AG09319 (cell line): ENCODE data around the gene SRRM2.

Experiments
- DNase-seq: peaks from one replicate; pipeline ENCODE4 v3.0.0-alpha.2; 2010; ENCODE audit warnings: low read depth; ENCODE audit errors: extremely low read depth
- TF ChIP-seq, protein P1 (sequence below): IDR thresholded peaks from 2 replicates; pipeline ENCODE4 v1.5.1; 2011; ENCODE audit warnings: low read depth, mild to moderate bottlenecking, inconsistent platforms, low read length, moderate library complexity

The SRRM2 gene

DNA sequence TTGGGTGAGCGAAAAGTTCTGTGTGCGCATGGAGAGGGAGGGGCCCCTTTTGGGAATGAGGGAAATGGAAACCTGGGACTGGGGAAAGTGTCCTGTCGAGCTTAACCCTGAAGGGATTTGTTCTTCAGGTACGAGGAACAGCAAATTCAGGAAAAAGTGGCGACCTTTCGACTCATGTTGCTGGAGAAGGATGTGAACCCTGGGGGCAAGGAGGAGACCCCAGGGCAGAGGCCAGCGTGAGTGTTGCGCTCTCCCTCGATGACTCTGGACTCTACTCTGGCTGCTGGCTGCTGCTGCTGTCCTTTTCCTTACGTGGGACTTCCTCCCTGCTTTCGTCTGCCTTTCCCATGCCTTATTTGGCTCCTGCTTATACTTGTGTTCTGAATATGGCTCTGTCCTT lies 4.9 kb downstream of the SRRM2 start:
- TF ChIP-seq, protein P1, sequence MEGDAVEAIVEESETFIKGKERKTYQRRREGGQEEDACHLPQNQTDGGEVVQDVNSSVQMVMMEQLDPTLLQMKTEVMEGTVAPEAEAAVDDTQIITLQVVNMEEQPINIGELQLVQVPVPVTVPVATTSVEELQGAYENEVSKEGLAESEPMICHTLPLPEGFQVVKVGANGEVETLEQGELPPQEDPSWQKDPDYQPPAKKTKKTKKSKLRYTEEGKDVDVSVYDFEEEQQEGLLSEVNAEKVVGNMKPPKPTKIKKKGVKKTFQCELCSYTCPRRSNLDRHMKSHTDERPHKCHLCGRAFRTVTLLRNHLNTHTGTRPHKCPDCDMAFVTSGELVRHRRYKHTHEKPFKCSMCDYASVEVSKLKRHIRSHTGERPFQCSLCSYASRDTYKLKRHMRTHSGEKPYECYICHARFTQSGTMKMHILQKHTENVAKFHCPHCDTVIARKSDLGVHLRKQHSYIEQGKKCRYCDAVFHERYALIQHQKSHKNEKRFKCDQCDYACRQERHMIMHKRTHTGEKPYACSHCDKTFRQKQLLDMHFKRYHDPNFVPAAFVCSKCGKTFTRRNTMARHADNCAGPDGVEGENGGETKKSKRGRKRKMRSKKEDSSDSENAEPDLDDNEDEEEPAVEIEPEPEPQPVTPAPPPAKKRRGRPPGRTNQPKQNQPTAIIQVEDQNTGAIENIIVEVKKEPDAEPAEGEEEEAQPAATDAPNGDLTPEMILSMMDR: no peak
- no peak for DNase-seq

DNA sequence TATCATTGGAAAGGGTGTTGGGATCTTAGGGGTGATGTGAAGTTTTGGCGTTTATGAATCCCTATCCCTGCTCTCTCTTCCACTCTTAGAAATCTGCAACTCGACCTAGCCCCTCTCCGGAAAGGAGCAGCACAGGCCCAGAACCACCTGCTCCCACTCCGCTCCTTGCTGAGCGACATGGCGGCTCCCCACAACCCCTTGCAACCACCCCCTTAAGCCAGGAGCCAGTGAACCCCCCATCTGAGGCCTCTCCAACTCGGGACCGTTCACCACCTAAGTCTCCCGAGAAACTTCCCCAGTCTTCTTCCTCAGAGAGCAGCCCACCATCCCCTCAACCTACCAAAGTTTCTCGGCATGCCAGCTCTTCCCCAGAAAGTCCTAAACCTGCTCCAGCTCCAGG lies 9.0 kb downstream of the SRRM2 start:
- no peak for DNase-seq
- TF ChIP-seq, protein P1: no peak

DNA sequence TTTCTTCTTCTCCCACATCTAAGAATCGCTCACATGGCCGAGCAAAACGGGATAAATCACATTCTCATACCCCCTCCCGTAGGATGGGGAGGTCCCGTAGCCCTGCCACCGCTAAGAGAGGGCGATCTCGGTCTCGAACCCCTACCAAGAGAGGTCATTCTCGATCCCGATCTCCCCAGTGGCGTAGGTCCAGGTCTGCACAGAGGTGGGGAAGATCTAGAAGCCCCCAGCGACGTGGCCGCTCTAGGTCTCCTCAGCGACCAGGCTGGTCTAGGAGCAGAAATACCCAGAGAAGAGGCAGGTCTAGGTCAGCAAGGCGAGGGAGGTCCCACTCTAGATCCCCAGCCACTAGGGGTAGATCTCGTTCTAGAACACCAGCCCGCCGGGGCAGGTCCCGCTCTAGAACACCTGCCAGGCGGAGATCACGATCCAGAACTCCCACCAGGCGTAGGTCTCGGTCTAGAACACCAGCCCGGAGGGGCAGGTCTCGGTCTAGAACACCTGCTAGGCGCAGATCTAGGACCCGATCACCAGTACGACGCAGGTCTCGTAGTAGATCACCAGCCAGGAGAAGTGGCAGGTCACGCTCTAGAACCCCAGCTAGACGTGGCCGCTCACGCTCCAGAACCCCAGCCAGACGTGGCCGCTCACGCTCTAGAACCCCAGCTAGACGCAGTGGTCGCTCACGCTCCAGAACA lies 9.6 kb downstream of the SRRM2 start:
- TF ChIP-seq, protein P1: no peak
- DNase-seq: no peak

DNA sequence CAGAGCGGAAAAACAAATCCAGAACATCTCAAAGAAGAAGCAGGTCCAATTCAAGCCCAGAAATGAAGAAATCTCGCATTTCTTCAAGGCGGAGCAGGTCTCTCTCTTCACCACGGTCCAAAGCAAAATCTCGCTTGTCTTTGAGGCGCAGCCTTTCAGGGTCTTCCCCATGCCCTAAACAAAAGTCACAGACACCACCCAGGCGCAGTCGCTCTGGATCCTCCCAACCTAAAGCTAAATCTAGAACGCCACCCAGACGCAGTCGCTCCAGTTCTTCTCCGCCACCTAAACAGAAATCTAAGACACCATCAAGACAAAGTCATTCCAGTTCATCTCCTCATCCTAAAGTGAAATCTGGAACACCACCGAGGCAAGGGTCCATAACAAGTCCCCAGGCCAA lies 10.3 kb downstream of the SRRM2 start:
- DNase-seq: no peak
- TF ChIP-seq, protein P1: no peak

DNA sequence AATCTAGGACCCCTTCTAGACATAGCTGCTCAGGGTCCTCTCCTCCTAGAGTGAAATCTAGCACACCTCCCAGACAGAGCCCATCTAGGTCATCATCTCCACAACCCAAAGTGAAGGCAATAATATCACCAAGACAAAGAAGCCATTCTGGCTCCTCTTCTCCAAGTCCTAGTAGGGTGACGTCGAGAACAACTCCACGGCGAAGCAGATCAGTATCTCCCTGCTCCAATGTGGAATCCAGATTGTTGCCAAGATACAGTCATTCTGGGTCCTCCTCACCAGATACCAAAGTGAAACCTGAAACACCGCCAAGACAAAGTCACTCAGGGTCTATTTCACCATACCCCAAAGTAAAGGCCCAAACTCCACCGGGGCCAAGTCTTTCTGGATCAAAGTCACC lies 10.7 kb downstream of the SRRM2 start:
- no peak for DNase-seq
- TF ChIP-seq, protein P1: no peak

DNA sequence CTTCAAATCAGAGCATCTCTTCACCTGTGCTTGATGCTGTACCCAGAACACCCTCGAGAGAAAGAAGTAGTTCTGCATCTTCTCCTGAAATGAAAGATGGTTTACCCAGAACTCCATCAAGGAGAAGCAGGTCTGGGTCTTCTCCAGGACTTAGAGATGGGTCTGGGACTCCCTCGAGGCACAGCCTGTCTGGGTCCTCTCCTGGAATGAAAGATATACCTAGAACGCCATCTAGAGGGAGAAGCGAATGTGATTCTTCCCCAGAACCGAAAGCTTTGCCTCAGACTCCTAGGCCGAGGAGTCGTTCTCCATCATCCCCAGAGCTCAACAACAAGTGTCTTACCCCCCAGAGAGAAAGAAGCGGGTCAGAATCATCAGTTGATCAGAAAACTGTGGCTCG lies 12.3 kb downstream of the SRRM2 start:
- TF ChIP-seq, protein P1: no peak
- no peak for DNase-seq

DNA sequence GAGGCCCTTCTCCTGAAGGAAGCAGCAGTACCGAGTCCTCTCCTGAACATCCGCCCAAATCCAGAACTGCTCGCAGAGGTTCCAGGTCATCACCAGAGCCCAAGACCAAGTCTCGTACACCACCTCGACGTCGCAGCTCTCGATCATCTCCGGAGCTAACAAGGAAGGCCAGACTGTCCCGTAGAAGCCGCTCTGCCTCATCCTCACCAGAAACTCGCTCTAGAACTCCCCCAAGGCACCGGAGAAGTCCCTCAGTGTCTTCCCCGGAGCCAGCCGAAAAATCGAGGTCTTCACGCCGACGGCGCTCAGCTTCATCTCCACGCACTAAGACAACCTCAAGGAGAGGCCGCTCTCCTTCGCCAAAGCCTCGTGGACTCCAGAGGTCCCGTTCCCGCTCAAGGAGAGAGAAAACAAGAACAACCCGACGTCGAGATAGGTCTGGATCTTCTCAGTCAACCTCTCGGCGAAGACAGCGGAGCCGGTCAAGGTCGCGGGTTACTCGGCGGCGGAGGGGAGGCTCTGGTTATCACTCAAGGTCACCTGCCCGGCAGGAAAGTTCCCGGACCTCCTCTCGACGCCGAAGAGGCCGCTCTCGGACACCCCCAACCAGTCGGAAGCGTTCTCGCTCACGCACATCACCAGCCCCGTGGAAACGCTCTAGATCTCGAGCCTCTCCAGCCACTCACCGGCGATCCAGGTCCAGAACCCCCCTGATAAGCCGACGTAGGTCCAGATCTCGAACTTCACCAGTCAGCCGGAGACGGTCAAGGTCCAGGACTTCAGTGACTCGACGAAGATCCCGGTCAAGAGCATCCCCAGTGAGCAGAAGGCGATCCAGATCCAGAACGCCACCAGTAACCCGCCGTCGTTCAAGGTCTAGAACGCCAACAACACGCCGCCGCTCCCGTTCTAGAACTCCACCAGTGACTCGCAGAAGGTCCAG lies 13.3 kb downstream of the SRRM2 start:
- TF ChIP-seq, protein P1: no peak
- no peak for DNase-seq
